HEK293 (cell line): Measurements from ENCODE around the gene KLHL29.

Experiments
- CTCF ChIA-PET: fragments of 350-600 bp; formaldehyde crosslinking; extraction: SDS; loops from one replicate; lab custom pipeline; 2021; ENCODE audit warnings: antibody characterized with exemption; lab: Yijun Ruan, JAX
- POLR2A ChIA-PET: fragments of 300-600 bp; formaldehyde crosslinking; extraction: SDS; loops from one replicate; lab custom pipeline; 2020; ENCODE audit warnings: antibody characterized with exemption, inconsistent platforms; lab: Yijun Ruan, JAX
- H3K27ac ChIP-seq: fragments of 200-500 bp; sonication (Bioruptor generic); 2 replicates; pipeline ENCODE4 v1.5.1; 2014; ENCODE audit warnings: low read depth, low read length, control low read depth, inconsistent platforms; ENCODE audit errors: extremely low read depth
- H3K36me3 ChIP-seq, 2 experiments: fragments of 200-500 bp in 1 of 2; sonication (Bioruptor generic) in 1 of 2; 1 replicate in 1 of 2; 2 replicates in 1 of 2; pipeline ENCODE4 v1.5.1; 2014 to 2017; ENCODE audit warnings: inconsistent platforms in 2 of 2, low read length in 2 of 2; ENCODE audit not compliant: control insufficient read depth in 2 of 2, insufficient read depth in 1 of 2
- H3K4me1 ChIP-seq: fragments of 200-500 bp; sonication (Bioruptor generic); 2 replicates; pipeline ENCODE4 v1.5.1; 2014; ENCODE audit warnings: mild to moderate bottlenecking, low read length, inconsistent platforms; ENCODE audit not compliant: control insufficient read depth, insufficient read depth
- H3K4me3 ChIP-seq: 2 replicates; pipeline ENCODE4 v1.5.1; 2011; ENCODE audit warnings: low read depth, mild to moderate bottlenecking, control low read depth, low read length, moderate library complexity
- H3K9me3 ChIP-seq: fragments of 200-500 bp; sonication (Bioruptor generic); 2 replicates; pipeline ENCODE4 v1.5.1; 2014; ENCODE audit warnings: low read depth, low read length, inconsistent platforms; ENCODE audit not compliant: control insufficient read depth, insufficient read depth
- KLF8 ChIP-seq: fragments of 450-650 bp; formaldehyde crosslinking; IDR thresholded peaks from 2 replicates; pipeline ENCODE4 v1.5.1; 2016; ENCODE audit warnings: missing biosample characterization, missing genetic modification characterization
- PRDM10 ChIP-seq: fragments of 450-650 bp; formaldehyde crosslinking; IDR thresholded peaks from 2 replicates; pipeline ENCODE4 v1.5.1; 2016; ENCODE audit warnings: missing biosample characterization, missing genetic modification characterization
- SCRT2 ChIP-seq: fragments of 450-650 bp; formaldehyde crosslinking; IDR thresholded peaks from 2 replicates; pipeline ENCODE4 v1.5.1; 2016; ENCODE audit warnings: missing biosample characterization, missing genetic modification characterization
- TRIM28 ChIP-seq: IDR thresholded peaks from 2 replicates; pipeline ENCODE4 v1.6.1; 2011; ENCODE audit warnings: low read length, control low read depth, borderline replicate concordance
- TSHZ1 ChIP-seq: fragments of 450-650 bp; formaldehyde crosslinking; IDR thresholded peaks from 2 replicates; pipeline ENCODE4 v1.5.1; 2016; ENCODE audit warnings: missing biosample characterization, missing genetic modification characterization, borderline replicate concordance
- YY2 ChIP-seq: fragments of 450-650 bp; formaldehyde crosslinking; IDR thresholded peaks from 2 replicates; pipeline ENCODE4 v1.5.1; 2016; ENCODE audit warnings: missing biosample characterization, missing genetic modification characterization
- ZBTB49 ChIP-seq: fragments of 450-650 bp; formaldehyde crosslinking; IDR thresholded peaks from 2 replicates; pipeline ENCODE4 v1.5.1; 2016; ENCODE audit warnings: missing biosample characterization, missing genetic modification characterization, low read depth
- ZEB2 ChIP-seq: fragments of 450-650 bp; formaldehyde crosslinking; IDR thresholded peaks from 2 replicates; pipeline ENCODE4 v1.5.1; 2016; ENCODE audit warnings: missing biosample characterization, missing genetic modification characterization
- ZNF335 ChIP-seq: fragments of 450-650 bp; formaldehyde crosslinking; conservative IDR thresholded peaks from 2 replicates; pipeline ENCODE4 v1.5.1; 2016; ENCODE audit warnings: missing biosample characterization, missing genetic modification characterization
- ZNF354C ChIP-seq: fragments of 450-650 bp; formaldehyde crosslinking; IDR thresholded peaks from 2 replicates; pipeline ENCODE4 v1.5.1; 2016; ENCODE audit warnings: missing biosample characterization, missing genetic modification characterization, low read depth, borderline replicate concordance
- ZNF362 ChIP-seq: fragments of 450-650 bp; formaldehyde crosslinking; IDR thresholded peaks from 2 replicates; pipeline ENCODE4 v1.5.1; 2016; ENCODE audit warnings: missing biosample characterization, missing genetic modification characterization
- ZNF433 ChIP-seq: fragments of 450-650 bp; formaldehyde crosslinking; IDR thresholded peaks from 2 replicates; pipeline ENCODE4 v1.5.1; 2016; ENCODE audit warnings: missing biosample characterization, missing genetic modification characterization, low read depth
- ZNF518A ChIP-seq: fragments of 450-650 bp; formaldehyde crosslinking; conservative IDR thresholded peaks from 2 replicates; pipeline ENCODE4 v1.5.1; 2016; ENCODE audit warnings: low read depth, missing biosample characterization, missing genetic modification characterization
- ZNF544 ChIP-seq: fragments of 450-650 bp; formaldehyde crosslinking; IDR thresholded peaks from 2 replicates; pipeline ENCODE4 v1.5.0; 2017; ENCODE audit warnings: missing biosample characterization, missing genetic modification characterization
- ZNF555 ChIP-seq: fragments of 450-650 bp; formaldehyde crosslinking; conservative IDR thresholded peaks from 2 replicates; pipeline ENCODE4 v1.5.1; 2017; ENCODE audit warnings: missing biosample characterization, mild to moderate bottlenecking, missing genetic modification characterization, inconsistent platforms
- ZNF626 ChIP-seq: fragments of 450-650 bp; sonication (Bioruptor Pico); formaldehyde crosslinking; IDR thresholded peaks from 2 replicates; pipeline ENCODE4 v1.5.1; 2018; ENCODE audit warnings: missing biosample characterization, missing genetic modification characterization, inconsistent platforms

The KLHL29 gene

GRCh38 chr2:23356711-23357110 lies 28.3 kb upstream of the KLHL29 start (continued):
- no peak for TF ChIP-seq ZEB2 (tag by site-specific recombination)

DNA sequence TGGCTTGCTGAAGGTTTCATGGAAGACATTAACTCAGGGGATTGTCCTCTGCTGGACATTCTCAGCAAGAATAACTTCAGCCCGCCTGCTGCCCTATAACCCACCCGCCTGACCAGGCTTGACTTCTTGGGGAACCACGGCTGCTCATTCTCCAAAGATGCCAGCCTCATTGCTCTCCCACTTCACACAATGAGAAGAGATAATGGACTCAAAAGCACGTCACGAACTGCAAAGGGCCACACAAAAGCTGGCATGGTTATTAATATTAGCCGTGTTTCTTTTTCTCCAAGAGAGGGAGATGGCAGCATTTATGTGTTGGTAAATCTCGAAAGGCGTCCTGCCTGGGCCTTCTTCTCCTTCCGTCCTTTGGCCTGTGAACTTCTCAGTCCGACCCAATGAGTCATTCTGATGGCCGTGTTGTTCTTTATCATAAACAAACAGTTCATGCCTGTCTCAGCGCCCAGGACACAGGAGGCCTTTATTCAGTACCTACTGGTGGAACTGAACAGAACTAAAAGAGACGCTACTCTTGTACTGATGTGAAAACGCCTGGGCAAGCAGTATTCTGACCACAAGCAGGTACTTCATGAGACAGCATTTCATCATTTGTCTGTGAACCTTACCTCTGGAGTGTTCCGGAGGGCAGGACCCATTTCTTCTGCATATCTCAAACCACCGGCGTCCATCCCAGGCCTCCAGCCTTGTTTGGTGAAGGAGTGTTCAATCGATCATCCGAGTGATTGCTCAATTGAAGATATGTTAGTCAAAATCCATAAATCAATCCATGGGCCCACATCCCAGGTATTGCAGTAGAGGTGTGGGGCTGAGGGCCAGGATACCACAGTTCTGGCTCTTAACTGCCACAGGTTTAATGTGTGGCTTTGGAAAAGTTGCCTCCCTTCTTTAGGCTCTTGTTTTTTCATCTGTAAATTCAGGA lies 25.1 kb upstream of the KLHL29 start:
- ChIA-PET POLR2A (no interaction called here), CTCF (interaction anchor here (0.7 to 1.2 kb wide), 3 partner anchors 9 to 1023 kb away, joined by 3 read pairs; no protein-coding TSS in a partner anchor)
- no peak overlapping the region for H3K4me3 ChIP-seq
- H3K9me3 ChIP-seq, result no peaks in the 10 kb centered on the region
- H3K36me3 ChIP-seq, result no peaks in the 10 kb centered on the region
- no peaks in the 10 kb centered on the region for H3K4me1 ChIP-seq
- no peak overlapping the region for H3K27ac ChIP-seq
- TF ChIP-seq PRDM10 (tag by site-specific recombination), result no peak
- TF ChIP-seq ZNF433 (tag by site-specific recombination), result no peak
- no peak for TF ChIP-seq ZNF626 (tag by site-specific recombination)
- no peak for TF ChIP-seq ZNF362 (tag by site-specific recombination)
- TF ChIP-seq TRIM28, result no peak
- TF ChIP-seq ZNF555, result no peak
- no peak for TF ChIP-seq YY2 (tag by site-specific recombination)
- no peak for TF ChIP-seq ZNF354C (tag by site-specific recombination)
- TF ChIP-seq KLF8 (tag by site-specific recombination), result no peak
- TF ChIP-seq ZBTB49, result no peak
- TF ChIP-seq ZNF518A (tag by site-specific recombination), result no peak
- TF ChIP-seq ZNF335, result no peak
- no peak for TF ChIP-seq ZNF544 (tag by site-specific recombination)
- TF ChIP-seq SCRT2 (tag by site-specific recombination), result no peak
- no peak for TF ChIP-seq TSHZ1 (tag by site-specific recombination)
